Fibroblast of skin of abdomen (primary cell): Measurements from ENCODE around the gene RGCC.
"Not testable (repeated sequence)": the region's sequence is repeated elsewhere in the genome, so short reads cannot be mapped to it uniquely, and the experiment has no call there.

Source experiments
- DNase-seq: peaks from one replicate; pipeline ENCODE4 v3.0.0-alpha.2; 2013

Gene RGCC

GRCh38 chr13:41492432-41493260, 35.3 kb downstream of the RGCC start:
- DNase-seq, result no peak

GRCh38 chr13:41494202-41494601, 36.9 kb downstream of the RGCC start:
- DNase-seq, result no peak

DNA sequence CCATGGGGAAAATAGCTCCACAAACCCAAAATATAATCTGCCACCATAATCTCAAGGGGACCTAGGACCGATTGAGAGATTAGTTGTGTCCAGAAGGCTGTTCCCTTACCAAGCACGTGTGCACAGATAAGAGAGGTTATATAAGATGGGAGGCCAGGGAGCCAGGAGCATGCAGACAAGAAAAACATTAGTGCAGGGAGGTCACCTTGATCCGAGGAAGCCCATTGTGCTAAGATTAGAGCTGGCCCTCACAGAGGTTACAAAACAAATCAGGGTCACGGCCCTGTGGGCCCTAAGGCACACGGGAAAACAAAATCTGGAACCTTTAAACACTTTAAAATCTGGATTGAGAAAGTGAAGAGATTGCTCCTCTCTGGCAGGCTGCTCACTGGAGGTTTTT, 37.7 kb downstream of the RGCC start:
- no peak for DNase-seq

DNA sequence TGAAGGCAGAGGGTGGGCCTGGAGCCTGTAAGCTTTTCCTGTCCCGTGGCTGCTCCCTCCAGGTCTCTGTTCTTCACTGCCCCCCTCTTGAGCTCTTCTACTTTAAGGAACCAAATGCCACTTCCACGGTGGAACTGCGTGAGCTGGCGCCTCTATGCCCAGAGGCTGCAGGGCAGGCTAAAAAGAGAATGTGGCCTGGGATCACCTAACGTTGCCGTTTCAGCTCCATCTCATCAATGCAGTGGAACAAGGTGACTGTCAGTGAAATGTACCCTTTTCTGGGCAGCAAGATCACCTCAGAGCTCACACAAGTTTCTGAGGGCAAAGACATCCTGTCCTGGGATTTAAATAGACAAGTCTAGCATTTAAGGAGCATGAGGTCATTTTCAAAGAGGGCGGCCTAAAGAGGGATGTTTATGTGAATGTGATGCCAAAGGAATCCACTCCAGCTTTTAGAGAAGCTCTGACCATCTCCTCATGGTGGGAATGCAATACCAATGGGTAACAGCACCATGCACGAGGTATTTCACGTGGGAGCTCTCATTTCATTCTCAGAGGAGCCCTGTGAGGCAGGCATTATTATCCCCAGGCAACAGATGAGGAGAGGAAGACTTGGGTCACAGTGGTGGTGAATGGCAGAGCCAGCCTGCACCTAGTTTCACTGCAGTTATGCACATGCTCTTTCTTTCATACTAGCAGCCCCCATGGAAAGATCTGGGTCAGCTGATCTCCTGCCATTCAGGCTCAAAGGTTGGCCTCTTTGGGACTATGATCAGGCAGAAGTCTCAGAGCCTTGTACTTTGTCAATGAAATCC, 39.3 kb downstream of the RGCC start:
- peak; percentile 36 for DNase-seq

DNA sequence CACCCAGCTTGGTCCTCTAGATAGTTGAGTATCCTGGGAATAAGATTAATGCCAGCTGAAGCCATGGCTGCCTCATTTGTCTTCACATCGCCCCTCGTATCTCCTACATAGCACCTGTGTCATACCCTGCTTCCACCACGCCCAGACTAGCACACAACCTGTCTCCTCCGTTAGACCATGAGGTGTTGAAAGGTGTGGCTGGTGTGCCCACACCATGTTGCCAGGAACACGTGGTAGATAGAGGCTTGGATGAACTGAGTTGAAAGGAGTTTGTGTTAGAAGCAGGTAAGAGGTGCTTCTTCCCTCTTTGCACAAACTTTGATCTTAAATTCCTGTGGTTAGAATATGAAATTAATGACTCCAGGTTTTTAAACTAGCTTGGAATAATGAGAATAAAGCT, 40.1 kb downstream of the RGCC start:
- no peak for DNase-seq

GRCh38 chr13:41499452-41499851, 42.1 kb downstream of the RGCC start:
- no peak for DNase-seq

DNA sequence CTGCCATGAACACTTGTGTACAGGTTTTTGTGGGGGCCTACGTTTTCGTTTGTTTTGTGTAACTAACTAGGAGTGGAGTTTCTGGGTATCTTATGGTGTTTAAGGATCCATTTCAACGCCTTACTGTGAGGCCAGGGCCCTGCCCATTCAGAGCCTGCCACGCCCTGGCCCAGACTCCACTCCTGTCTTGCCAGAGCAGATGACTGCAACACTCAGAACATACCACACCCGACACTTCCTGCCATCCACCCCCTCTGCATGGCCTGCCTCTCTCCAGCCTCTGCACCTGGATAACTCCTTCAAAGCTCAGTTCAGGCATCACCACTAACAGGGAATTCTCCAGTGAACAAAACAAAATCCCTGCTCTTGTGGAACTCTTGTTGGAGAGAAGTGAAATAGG, 43.2 kb downstream of the RGCC start:
- no peak for DNase-seq

- DNase-seq, result no peak
These were observed 43.9 kb downstream of the RGCC start for GRCh38 chr13:41501281-41501680.

DNA sequence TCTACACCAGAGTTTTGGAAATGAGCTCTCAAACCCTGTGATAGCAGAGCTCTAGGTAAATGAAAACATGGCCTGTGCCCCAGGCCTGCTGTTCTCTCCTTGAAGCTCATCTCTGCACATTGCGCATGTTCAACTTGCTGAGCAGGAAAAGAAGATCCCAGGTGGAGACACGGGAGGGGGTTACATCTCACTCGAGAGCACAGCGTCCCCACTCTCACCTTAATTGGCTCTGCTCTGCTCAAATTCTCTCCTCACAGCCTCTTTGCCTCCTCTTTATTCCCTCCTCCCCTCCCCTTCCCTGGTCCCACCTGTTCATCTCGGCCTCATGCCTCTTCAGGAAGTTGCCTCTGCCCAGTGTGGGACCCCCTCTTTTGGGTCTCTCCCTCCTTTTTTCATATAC, 44.7 kb downstream of the RGCC start:
- DNase-seq, result no peak

GRCh38 chr13:41502673-41503072, 45.3 kb downstream of the RGCC start:
- DNase-seq, result no peak

GRCh38 chr13:41503356-41503755, 46.0 kb downstream of the RGCC start:
- DNase-seq, result no peak

DNA sequence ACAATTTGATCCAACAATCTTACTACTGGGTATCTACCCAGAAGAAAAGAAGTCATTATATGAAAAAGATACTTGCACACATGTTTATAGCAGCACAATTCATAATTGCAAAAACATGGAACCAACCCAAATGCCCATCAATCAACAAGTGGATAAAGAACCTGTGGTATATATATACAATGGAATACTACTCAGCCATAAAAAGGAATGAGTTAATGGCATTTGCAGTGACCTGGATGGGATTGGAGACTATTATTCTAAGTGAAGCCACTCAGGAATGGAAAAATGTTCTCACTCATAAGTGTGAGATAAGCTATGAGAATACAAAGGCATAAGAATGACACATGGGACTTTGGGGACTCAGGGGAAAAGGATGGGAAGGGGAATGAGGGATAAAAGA, 47.3 kb downstream of the RGCC start:
- DNase-seq, result not testable (repeated sequence)

GRCh38 chr13:41505209-41505835, 48.0 kb downstream of the RGCC start:
- DNase-seq, result peak; percentile 91

- no peak for DNase-seq
These were observed 49.0 kb downstream of the RGCC start for GRCh38 chr13:41506312-41506711.

GRCh38 chr13:41509971-41510370, 52.6 kb downstream of the RGCC start:
- DNase-seq, result no peak

DNA sequence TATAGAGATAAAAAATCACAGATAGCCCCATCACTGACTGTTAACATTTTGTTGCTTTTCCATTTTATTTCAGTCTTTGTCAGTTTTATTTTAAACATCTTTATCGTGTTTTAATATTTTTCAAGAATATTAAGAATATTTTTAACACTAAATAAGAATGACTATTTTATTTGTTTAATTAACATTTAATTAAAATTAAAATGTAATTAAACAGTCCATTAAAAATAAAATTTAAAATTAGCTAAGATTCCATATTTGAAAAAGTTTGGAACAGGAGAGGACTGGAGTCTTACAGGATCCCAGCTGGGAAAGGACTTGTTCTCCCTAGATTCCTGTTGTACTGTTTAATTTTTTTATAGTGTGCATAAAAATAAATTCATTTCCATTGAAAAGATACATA, 54.5 kb downstream of the RGCC start:
- DNase-seq, result no peak

DNA sequence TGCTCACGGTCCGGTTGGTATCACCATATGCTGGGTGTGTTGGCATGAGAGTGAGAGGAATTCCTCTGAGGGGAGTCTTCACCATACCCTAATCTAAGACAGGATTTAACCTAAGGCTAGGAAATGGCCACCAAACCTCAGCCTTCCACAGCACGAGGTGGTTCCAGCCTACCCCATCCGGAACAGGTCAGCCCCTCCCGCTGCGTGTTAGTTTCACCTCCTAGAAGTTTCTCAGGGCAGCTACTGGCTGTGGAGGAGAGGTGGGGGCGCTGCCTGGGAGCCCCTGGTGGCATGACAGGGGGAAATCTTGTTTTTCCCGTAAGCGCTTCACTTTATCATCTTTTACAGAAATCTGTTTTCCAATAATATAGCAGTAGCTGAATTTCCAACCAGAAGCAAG, 55.1 kb downstream of the RGCC start:
- DNase-seq, result no peak

DNA sequence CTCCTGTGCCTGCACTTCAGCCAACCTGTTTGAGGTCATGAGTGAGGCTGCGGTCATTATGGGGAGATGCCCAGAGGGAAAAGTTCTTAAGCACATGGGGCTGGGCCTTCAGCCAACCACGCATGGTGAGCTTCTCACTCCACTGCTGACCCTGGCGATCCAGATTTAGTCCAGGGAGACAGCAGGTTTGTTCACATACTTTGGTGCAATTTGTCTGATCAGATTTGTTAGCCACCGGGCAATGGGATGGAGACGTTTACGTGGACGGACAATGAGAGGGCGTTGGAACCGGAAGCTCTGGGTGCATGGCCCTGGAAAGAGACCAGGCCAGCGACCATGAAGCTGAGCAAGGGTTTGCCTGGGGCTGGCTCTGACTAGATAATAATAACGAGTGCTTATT, 56.2 kb downstream of the RGCC start:
- no peak for DNase-seq

GRCh38 chr13:41514853-41515395, 57.6 kb downstream of the RGCC start:
- no peak for DNase-seq

- DNase-seq, result no peak
These were observed 58.3 kb downstream of the RGCC start for GRCh38 chr13:41515491-41516139.

DNA sequence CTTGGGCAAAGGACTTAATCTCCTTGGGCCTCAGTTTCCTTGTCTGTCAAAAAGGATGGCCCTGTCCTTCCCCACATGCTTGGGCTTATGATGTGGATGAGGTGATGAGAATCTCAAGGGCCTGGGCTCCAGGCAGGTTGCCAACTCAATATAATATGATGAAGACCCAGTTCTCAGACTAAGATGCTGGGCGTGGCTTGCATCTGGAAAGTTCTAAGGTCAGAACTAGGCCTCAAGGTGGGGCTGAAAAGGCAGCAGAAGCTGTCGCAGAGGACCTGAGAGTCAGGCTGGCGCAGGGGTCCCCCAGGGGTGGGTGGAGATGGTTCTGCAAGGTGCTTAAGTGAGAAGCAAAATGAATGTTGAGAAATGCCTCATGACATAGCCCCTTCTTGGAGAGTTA, 58.8 kb downstream of the RGCC start:
- DNase-seq, result no peak

DNA sequence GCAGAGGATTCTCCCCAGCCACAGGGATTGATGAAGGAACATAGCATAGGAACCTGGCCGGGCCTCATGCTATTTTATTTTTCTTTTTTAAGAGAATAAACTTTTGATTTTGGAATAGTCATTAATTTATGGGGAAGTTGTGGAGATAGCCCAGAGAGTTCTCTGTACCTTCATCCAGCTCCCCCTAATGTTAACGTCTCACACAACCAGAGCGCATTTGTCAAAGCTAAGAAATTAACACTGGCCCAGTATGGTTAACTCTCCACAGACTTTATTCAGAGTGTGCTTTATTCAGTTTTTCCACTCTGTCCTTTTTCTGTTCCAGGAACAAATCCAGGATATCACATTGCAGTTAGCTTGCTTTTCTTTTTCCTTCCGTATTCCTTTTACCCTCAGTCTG, 59.4 kb downstream of the RGCC start:
- DNase-seq, result no peak
